SK-N-SH (cell line): ENCODE results near the gene TNFAIP1.

Experiments
- EP300 ChIP-seq, 2 experiments: IDR thresholded peaks; 2 replicates each; pipeline versions ENCODE4 v1.4.0 to v1.6.1; 2012; ENCODE audit warnings: borderline replicate concordance in 1 of 2, low read depth in 1 of 2, low read length in 1 of 2
- FOXJ3 ChIP-seq: sonication (generic); formaldehyde crosslinking; IDR thresholded peaks from 2 replicates; pipeline ENCODE4 v1.5.1; 2020; ENCODE audit warnings: mild to moderate bottlenecking, missing genetic modification reagents
- MXI1 ChIP-seq: IDR thresholded peaks from 2 replicates; pipeline ENCODE4 v1.6.1; 2012; ENCODE audit warnings: mild to moderate bottlenecking, low read depth, low read length, improper control_type of control experiment
- POLR2AphosphoS5 ChIP-seq: IDR thresholded peaks from 2 replicates; pipeline ENCODE4 v1.6.1; 2012; ENCODE audit warnings: low read depth, low read length
- SMC3 ChIP-seq: IDR thresholded peaks from 2 replicates; pipeline ENCODE4 v1.6.1; 2012; ENCODE audit warnings: low read depth, low read length, improper control_type of control experiment
- TAF1 ChIP-seq: IDR thresholded peaks from 2 replicates; pipeline ENCODE4 v1.6.1; 2012; ENCODE audit warnings: low read depth, mild to moderate bottlenecking, low read length, moderate library complexity, borderline replicate concordance
- TCF12 ChIP-seq: IDR thresholded peaks from 2 replicates; pipeline ENCODE4 v1.4.0; 2012
- YY1 ChIP-seq: IDR thresholded peaks from 2 replicates; pipeline ENCODE4 v1.4.0; 2012; ENCODE audit warnings: low read depth, mild to moderate bottlenecking
- TF ChIP-seq, protein P1 (sequence below): fragments of 200-600 bp; sonication (generic); IDR thresholded peaks from 2 replicates; pipeline ENCODE4 v1.6.1; 2017; ENCODE audit warnings: antibody characterized with exemption, mild to moderate bottlenecking, moderate library complexity
- TF ChIP-seq, protein P2 (sequence below): IDR thresholded peaks from 2 replicates; pipeline ENCODE4 v1.4.0; 2012; ENCODE audit warnings: low read depth, borderline replicate concordance
- TF ChIP-seq, protein P3 (sequence below): IDR thresholded peaks from 2 replicates; pipeline ENCODE4 v1.6.1; 2012; ENCODE audit warnings: mild to moderate bottlenecking, low read depth, low read length, moderate library complexity
- TF ChIP-seq, protein P4 (sequence below): IDR thresholded peaks from 2 replicates; pipeline ENCODE4; 2012

DNA sequence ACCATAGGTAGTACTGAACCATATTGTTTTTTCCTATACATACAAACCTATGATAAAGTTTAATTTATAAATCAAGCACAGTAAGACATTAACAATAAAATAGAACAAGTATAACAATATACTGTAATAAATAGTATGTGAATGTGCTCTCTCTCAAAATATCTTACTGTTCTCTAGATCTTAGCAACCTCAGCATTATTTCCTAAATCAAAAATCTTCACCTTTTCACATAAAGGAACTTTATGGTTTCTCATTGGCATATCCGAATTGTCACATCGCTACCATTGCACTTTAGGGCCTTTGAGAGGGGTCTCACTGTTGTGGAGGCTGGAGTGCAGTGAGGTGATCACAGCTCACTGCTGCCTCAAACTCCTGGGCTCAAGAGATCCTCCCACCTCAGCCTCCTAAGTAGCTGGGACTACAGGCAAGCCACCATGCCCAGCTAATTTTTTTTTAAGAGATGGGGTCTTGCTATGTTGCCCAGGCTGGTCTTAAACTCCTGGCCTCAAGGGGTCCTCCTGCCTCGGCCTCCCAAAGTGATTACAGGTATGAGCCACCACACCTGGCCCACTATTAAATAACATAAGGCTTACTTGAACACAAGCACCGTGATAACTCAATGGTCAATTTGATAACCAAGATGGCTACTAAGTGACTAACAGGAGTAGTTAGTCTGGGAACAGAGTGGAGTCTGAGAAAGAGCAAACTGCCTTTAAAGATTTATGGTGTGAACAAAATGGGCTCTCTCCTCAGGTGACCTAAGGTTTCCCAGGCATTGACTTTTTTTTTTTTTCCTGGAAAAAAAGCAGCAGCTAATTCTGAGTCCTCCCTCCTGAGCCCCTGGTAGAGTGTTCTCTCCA, 19.5 kb upstream of the TNFAIP1 start:
- TF ChIP-seq EP300 (IDR thresholded peaks at IDR 0.05; ENCODE audit: borderline replicate concordance in 1 of 2, low read depth in 1 of 2, low read length in 1 of 2) (no peak), POLR2AphosphoS5 (no peak), FOXJ3 (CRISPR knock-in tag) (no peak), MXI1 (no peak), TAF1 (no peak), TCF12 (no peak), SMC3 (no peak), YY1 (no peak)
- TF ChIP-seq, protein P1, sequence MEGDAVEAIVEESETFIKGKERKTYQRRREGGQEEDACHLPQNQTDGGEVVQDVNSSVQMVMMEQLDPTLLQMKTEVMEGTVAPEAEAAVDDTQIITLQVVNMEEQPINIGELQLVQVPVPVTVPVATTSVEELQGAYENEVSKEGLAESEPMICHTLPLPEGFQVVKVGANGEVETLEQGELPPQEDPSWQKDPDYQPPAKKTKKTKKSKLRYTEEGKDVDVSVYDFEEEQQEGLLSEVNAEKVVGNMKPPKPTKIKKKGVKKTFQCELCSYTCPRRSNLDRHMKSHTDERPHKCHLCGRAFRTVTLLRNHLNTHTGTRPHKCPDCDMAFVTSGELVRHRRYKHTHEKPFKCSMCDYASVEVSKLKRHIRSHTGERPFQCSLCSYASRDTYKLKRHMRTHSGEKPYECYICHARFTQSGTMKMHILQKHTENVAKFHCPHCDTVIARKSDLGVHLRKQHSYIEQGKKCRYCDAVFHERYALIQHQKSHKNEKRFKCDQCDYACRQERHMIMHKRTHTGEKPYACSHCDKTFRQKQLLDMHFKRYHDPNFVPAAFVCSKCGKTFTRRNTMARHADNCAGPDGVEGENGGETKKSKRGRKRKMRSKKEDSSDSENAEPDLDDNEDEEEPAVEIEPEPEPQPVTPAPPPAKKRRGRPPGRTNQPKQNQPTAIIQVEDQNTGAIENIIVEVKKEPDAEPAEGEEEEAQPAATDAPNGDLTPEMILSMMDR = no peak
- TF ChIP-seq, protein P2, sequence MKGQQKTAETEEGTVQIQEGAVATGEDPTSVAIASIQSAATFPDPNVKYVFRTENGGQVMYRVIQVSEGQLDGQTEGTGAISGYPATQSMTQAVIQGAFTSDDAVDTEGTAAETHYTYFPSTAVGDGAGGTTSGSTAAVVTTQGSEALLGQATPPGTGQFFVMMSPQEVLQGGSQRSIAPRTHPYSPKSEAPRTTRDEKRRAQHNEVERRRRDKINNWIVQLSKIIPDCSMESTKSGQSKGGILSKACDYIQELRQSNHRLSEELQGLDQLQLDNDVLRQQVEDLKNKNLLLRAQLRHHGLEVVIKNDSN = no peak
- TF ChIP-seq, protein P3, sequence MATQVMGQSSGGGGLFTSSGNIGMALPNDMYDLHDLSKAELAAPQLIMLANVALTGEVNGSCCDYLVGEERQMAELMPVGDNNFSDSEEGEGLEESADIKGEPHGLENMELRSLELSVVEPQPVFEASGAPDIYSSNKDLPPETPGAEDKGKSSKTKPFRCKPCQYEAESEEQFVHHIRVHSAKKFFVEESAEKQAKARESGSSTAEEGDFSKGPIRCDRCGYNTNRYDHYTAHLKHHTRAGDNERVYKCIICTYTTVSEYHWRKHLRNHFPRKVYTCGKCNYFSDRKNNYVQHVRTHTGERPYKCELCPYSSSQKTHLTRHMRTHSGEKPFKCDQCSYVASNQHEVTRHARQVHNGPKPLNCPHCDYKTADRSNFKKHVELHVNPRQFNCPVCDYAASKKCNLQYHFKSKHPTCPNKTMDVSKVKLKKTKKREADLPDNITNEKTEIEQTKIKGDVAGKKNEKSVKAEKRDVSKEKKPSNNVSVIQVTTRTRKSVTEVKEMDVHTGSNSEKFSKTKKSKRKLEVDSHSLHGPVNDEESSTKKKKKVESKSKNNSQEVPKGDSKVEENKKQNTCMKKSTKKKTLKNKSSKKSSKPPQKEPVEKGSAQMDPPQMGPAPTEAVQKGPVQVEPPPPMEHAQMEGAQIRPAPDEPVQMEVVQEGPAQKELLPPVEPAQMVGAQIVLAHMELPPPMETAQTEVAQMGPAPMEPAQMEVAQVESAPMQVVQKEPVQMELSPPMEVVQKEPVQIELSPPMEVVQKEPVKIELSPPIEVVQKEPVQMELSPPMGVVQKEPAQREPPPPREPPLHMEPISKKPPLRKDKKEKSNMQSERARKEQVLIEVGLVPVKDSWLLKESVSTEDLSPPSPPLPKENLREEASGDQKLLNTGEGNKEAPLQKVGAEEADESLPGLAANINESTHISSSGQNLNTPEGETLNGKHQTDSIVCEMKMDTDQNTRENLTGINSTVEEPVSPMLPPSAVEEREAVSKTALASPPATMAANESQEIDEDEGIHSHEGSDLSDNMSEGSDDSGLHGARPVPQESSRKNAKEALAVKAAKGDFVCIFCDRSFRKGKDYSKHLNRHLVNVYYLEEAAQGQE = no peak
- TF ChIP-seq, protein P4, sequence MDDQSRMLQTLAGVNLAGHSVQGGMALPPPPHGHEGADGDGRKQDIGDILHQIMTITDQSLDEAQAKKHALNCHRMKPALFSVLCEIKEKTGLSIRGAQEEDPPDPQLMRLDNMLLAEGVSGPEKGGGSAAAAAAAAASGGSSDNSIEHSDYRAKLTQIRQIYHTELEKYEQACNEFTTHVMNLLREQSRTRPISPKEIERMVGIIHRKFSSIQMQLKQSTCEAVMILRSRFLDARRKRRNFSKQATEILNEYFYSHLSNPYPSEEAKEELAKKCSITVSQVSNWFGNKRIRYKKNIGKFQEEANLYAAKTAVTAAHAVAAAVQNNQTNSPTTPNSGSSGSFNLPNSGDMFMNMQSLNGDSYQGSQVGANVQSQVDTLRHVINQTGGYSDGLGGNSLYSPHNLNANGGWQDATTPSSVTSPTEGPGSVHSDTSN = no peak
